Dermis blood vessel endothelial cell (primary cell): Measurements from ENCODE around the gene PWP1. TPM values are rescaled to one million over a fixed set of nuclear protein-coding genes. Genes with fewer than 3 reads are reported as not detected.

Experiments used
- DNase-seq: peaks from one replicate; pipeline ENCODE4 v3.0.0; 2010
- total RNA-seq: library from RNA; depleted of rRNA; stranded (reverse); fragments of >200 nt; gene quantifications from 2 replicates; pipeline ENCODE4 v1.2.3, GENCODE V29; 2014

PWP1 gene
- total RNA-seq, 1 donor from 2014 or later = 118 TPM

DNA sequence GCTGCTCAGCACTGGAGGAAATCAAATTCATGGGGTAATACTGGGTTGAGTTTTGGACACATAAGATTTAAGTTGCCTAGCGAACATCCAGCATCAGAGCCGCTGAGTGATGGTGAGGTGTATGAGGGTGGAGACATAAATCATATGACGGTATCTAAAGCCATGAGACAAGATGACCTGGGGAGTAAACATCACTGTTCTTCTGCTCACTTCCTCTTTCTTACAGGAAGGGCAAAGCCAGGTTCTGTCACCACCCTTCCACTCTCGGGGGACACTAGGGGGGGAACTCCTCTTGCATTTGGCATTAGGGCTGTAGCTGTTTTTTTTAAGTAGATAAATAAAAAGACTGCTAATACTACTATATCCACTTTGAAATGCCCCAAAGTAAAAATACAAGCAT lies 51.3 kb downstream of the PWP1 start:
- no peak for DNase-seq

DNA sequence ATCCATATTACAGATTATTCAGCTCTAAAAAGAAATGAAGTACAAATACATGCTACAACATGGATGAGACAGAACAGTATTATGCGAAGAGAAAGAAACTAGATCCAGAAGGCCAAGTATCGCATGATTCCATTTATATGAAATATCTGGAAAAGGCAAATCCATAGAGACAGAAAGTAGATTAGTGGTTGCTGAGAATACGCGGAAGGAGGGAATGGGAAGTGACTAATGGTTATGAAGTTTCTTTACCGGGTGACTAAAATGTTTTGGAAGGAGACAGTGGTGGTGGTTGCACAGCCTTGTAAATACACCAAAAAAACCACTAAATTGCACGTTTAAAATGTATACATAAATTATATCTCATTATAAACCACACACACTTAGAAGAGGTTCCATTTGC lies 62.9 kb downstream of the PWP1 start:
- peak; percentile 63 for DNase-seq

DNA sequence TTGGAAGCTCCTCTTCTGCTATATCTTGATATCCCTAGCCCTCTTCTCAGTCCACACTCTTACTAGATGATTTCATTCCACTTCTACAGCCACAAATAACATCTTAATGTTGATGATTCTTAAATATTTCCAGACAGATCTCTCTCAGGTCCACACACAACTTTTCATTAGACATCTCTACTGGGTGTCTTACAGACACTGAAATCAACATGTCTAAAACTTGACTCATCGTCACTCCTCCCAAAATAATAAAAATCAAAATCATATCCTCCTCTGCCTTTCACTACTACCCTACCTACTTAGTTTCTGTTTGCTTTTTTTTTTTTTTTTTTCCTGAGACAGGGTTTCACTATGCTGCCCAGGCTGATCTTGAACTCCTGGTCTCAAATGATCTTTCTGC lies 63.5 kb downstream of the PWP1 start:
- DNase-seq = no peak

DNA sequence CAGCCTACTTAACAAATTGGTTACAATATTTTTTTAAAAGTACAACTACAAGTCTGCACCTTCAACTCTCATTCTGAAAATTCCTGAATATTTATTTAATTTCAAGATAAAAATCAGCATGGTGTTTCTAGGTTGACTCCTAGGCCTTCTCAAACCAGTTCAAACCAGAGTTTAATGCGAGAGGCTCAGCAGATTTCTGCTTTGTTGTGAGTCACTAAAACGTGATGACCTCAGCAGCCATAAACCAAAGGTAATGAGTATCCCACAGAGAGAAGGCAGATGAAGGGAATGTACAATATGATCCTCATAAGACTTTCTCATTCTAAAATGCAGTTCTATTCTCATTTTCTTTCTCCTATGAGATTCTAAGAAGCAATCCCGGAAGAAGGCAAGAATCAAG lies 73.8 kb downstream of the PWP1 start:
- DNase-seq = peak; percentile 74

GRCh38 chr12:107760207-107760808 lies 74.7 kb downstream of the PWP1 start:
- peak; percentile 33 for DNase-seq

DNA sequence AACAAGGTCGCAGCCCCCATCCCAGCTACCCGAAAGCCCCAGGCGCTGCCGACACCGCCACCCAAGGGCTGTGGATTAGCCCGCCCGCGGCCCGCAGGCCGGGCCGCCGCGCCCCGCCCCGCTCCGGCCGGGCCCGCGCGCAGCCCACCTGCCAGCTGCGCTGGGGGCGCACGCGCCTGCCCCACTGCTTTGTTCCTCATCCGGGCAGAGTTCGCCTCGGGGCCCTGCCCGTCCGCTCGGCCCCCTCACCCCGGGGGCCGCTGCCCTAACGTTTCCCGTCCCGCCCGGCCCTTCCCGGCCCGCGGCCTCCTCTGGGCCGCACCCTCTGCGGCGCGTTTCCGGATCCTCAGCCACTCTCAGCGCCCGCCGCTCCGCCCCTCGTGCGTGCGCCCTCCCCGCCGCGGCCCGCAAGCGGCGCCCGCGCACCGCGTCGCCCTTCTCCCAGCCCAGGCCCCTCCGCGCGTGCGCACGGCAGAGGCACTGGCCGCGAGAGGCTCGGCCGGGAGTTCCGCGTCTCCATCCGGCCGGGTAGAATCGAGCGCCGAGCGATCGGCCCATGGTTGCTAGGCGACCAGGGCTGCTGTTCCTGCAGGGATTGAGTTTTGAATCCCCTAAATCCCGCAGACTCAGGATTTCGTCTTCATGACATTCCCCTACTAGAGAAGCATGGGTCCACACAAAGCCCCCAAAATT lies 75.4 kb downstream of the PWP1 start, which contains the start of gene PRDM4:
PRDM4 (minus strand) TSS at position 329 of the 693 bp plus-strand sequence. CDS start 622 bp downstream, outside the sequence.
- DNase-seq = peak; percentile 97

DNA sequence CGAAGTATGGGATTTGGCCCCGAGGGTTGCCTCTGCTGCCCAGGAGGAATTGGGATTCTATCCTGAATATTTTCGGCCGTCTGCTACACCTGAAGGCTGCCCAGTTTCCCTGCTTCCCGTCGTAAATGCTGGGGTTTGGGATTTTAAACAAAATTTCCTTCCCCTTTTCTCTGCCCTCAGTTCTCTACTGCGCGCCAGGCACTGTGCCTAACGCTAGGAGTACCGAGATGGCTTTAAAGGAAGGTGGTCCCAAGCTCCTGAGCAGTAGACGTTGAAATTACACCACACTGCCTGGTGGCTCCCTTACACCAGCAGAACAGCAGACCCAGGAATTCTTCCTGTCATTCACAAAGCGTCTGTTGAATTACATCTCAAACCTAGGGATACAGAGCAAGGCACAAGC lies 75.9 kb downstream of the PWP1 start:
- DNase-seq = peak; percentile 14

Other genes starting within 250 kb of the PWP1 start
- 22.3 and 26.1 TPM in 2 replicates for gene PRDM4, start 75.3 kb downstream of the PWP1 start, total RNA-seq
- not detected in 2 replicates for gene ASCL4, start 88.9 kb downstream of the PWP1 start, total RNA-seq